Ectodermal cell (in vitro differentiated cells): ENCODE results near the gene TEX261.

Source experiments
- H3K27ac ChIP-seq: 2 replicates; pipeline ENCODE4 v1.7.0; 2013; ENCODE audit warnings: mild to moderate bottlenecking, low read depth, low read length; ENCODE audit not compliant: insufficient read depth, poor library complexity, severe bottlenecking
- H3K27me3 ChIP-seq: 2 replicates; pipeline ENCODE4 v1.7.0; 2013; ENCODE audit warnings: mild to moderate bottlenecking, low read length; ENCODE audit not compliant: insufficient read depth, control insufficient read depth, poor library complexity, severe bottlenecking
- H3K36me3 ChIP-seq: one replicate; pipeline ENCODE4 v1.7.0; 2013; ENCODE audit warnings: low read length; ENCODE audit not compliant: control insufficient read depth, insufficient read depth
- H3K4me1 ChIP-seq: one replicate; pipeline ENCODE4 v1.7.0; 2013; ENCODE audit warnings: low read length; ENCODE audit not compliant: control insufficient read depth, insufficient read depth
- H3K4me3 ChIP-seq: 2 replicates; pipeline ENCODE4 v1.7.0; 2013; ENCODE audit warnings: low read depth, low read length, control low read depth; ENCODE audit not compliant: insufficient read depth
- H3K9me3 ChIP-seq: 2 replicates; pipeline ENCODE4 v1.7.0; 2013; ENCODE audit warnings: mild to moderate bottlenecking, low read length, moderate library complexity; ENCODE audit not compliant: control insufficient read depth
- WGBS, 2 experiments: methylation state at CpG; one replicate each; pipeline ENCODE4 v1.1.7; 2013; ENCODE audit warnings: missing lambda C conversion rate in 2 of 2; 5-methylcytosine and 5-hydroxymethylcytosine counted together

The TEX261 gene

DNA sequence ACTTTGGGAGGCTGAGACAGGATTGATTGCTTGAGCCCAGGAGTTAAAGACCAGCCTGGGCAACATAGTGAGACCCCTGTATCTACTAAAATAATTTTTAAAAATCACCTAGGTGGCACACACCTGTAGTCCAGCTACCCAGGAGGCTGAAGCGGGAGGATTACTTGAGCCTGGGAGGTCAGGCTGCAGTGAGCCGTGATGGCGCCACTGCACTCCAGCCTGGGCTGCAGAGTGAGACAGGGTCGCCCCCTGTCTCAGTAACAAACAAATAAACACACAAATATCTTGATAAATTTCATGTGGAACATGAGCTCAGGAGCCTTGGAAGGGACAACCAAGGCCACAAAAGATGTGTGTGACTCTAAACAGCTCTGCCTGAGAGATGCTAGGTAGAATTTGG, 28.0 kb downstream of the TEX261 start:
- WGBS, 2 experiments = 59 to 70% methylated on average over 4 of the region's 4 CpGs
- Histone ChIP-seq H3K36me3 (no peaks in the 10 kb centered on the region), H3K27me3 (peaks cover 95% of the 10 kb centered on the region)

DNA sequence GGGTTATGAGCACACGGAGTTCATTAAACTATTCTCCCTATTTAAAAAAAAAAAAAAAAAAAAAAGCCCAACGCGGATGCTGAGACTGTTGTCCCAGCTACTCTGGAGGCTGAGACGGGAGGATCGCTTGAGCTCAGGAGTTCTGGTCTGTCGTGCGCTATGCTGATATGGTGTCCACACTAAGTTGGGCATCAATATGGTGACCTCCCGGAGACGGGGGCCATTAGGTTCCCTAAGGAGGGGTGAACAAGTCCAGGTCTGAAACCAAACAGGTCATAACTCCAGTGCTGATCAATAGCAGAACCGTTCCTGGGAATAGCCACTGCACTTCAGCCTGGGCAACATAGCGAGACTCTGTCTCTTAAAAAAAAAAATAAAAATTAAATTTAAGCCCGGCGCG, 29.2 kb downstream of the TEX261 start:
- no peak overlapping the region for H3K27ac ChIP-seq
- H3K4me1 ChIP-seq = no peaks in the 10 kb centered on the region
- no peak overlapping the region for H3K4me3 ChIP-seq
- 71% methylated on average over 14 of the region's 14 CpGs for WGBS, 2 experiments
- no peaks in the 10 kb centered on the region for H3K36me3 ChIP-seq
- H3K27me3 ChIP-seq = peaks cover 83% of the 10 kb centered on the region
- H3K9me3 ChIP-seq = no peaks in the 10 kb centered on the region

More for the DNA sequence above, 28.0 kb downstream of the TEX261 start:
- no peaks in the 10 kb centered on the region for H3K4me1 ChIP-seq
- no peak overlapping the region for H3K27ac ChIP-seq
- H3K4me3 ChIP-seq = no peak overlapping the region
- no peaks in the 10 kb centered on the region for H3K9me3 ChIP-seq

DNA sequence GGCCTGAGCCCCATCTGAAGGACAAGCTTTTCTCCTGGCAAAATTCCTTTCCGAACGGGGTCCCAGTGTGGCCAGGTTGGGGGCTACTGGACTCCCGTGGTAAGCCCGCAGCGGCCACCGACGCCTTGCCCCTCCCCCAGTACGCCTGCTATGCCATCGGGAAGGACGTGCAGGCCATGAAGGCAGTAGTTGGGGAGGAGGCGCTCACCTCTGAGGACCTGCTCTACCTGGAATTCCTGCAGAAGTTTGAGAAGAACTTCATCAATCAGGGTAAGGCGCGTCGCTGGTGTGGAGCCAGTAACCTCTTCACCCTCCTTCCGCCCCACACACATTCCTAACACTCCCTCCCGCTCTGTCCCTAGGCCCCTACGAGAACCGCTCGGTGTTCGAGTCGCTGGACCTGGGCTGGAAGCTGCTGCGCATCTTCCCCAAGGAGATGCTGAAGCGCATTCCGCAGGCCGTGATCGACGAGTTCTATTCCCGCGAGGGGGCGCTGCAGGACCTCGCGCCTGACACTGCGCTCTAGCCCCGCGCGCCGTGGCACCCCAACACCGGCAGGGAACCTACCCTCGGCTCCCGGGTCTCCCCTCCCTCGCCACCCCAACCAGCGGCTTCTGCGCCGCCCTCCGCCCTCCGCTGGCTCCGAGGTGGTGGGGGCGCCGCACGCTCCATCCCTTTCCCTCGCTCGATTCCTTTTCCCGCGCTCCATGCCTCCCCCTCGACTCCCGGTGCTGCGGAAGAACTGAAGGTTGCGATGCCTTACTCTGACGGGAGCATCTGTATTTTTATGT, 29.9 kb downstream of the TEX261 start:
- WGBS, 2 experiments = 6% methylated on average over 57 to 59 of the region's 59 CpGs
- peaks cover 77% of the 10 kb centered on the region for H3K27me3 ChIP-seq
- H3K9me3 ChIP-seq = no peaks in the 10 kb centered on the region
- no peak overlapping the region for H3K27ac ChIP-seq
- no peaks in the 10 kb centered on the region for H3K4me1 ChIP-seq
- peak overlapping the region; percentile 26 for H3K4me3 ChIP-seq
- no peaks in the 10 kb centered on the region for H3K36me3 ChIP-seq

DNA sequence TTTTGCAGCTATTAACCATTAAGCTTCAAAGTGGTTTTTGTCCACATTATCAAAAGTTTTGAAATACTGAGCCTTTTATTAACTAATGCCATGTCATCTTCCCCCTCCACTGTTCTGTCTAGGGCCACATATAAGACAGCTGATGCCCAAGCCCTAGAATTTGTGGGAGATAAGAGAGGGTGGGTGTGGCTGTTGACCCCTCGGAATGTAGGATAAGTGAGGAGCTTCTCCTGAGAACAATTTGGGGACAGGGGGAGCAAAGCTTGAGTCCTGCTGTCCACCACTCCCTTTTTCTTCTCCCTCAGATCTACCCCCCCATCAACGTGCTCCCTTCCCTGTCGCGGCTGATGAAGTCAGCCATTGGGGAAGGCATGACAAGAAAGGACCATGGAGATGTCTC, 30.5 kb downstream of the TEX261 start:
- Histone ChIP-seq H3K27me3 (peaks cover 70% of the 10 kb centered on the region), H3K27ac (no peak overlapping the region), H3K4me1 (no peaks in the 10 kb centered on the region), H3K36me3 (no peaks in the 10 kb centered on the region), H3K9me3 (no peaks in the 10 kb centered on the region), H3K4me3 (no peak overlapping the region)
- WGBS, 2 experiments = 71 to 84% methylated on average over 4 of the region's 4 CpGs

DNA sequence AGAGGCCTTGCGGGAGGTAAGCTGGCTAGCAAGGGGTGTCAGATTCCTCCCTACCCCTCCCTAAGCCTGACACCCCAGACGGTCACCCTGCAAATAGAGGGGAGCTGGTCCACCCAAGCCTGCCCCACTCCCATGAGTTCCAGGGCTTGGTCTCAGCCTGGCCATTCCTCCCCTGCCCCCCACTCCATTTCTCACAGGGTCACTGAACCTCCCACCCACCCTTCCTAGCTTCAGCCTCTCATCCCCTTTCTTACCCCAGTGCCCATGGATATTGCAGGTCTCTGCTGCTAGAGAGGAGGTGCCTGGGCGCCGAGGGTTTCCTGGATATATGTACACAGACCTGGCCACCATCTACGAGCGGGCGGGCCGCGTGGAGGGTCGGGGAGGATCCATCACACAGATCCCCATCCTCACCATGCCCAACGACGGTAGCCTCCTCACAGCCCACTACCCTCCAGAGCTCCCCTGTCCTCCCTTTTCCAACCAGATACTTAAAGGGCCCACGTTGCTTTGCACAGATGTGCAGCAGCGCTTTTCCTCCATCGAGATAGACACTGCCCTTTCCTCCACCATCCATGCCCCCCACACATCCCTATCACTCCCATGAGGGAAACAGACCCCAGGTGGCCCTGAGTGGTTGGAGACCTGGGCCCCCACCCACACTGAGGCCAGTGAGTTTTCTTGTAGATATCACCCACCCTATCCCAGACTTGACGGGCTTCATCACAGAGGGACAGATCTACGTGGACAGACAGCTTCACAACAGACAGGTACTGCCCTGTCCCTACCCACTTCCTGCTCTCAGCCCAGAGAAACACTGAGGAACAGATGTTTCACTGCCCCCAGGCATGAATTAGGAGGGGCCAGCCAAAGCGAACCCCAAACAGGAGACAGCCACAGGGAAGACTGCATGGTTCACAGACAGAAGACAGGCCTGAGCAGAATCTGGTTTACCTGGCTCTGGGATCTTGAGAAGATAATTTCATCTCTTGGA, 31.5 kb downstream of the TEX261 start:
- H3K27me3 ChIP-seq = peaks cover 64% of the 10 kb centered on the region
- no peaks in the 10 kb centered on the region for H3K36me3 ChIP-seq
- no peak overlapping the region for H3K4me3 ChIP-seq
- H3K27ac ChIP-seq = no peak overlapping the region
- no peaks in the 10 kb centered on the region for H3K4me1 ChIP-seq
- H3K9me3 ChIP-seq = no peaks in the 10 kb centered on the region
- WGBS, 2 experiments = 76 to 79% methylated on average over 18 of the region's 18 CpGs

DNA sequence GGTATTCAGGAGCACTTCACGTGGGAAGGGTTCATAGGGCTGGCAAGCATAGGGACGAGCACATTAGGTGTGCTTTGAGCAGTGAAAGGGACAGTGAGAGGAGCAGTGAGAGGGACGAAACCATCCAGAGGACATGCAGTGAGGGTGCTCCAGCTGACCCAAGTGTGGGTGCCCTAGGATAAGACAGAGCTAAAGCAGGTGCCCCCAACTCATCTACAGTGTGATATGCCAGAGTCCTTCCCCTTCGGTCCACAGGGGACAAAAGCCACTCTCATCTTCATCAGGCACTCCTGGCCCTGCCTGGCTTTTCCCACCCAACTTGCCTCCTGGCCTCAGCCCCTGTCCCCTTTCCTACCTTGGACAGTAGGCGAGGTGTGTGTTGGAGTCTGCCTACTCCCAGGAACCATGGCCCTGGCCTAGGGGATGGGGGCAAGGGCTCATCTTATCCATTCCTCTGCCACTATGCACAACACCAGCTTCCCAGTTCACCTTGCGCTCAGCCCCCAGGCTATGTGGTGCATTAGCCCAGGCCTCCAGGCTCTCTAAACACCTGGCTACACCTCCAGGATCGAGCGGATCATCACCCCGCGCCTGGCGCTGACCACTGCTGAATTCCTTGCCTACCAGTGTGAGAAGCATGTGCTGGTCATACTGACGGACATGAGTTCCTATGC, 32.3 kb downstream of the TEX261 start:
- H3K36me3 ChIP-seq = no peaks in the 10 kb centered on the region
- H3K27ac ChIP-seq = no peak overlapping the region
- 83 to 84% methylated on average over 12 of the region's 12 CpGs for WGBS, 2 experiments
- peaks cover 56% of the 10 kb centered on the region for H3K27me3 ChIP-seq
- H3K4me1 ChIP-seq = no peaks in the 10 kb centered on the region
- no peaks in the 10 kb centered on the region for H3K9me3 ChIP-seq
- no peak overlapping the region for H3K4me3 ChIP-seq

DNA sequence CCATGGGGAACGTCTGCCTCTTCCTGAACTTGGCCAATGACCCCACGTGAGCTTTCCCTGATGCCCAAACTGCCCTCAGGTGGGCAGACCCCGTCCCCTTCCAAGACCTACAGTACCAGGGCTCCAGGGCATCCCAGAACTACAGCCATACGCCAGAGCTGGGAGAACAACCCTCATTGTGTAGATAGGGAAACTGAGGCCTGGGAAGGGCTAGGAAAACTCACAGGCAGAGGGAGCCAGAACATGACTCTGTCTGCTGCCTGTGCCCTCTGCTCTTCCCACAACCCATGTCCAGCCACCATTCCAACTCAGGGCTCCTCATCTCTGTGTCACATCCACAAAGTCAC, 33.1 kb downstream of the TEX261 start:
- Histone ChIP-seq H3K9me3 (no peaks in the 10 kb centered on the region), H3K36me3 (no peaks in the 10 kb centered on the region), H3K4me3 (no peak overlapping the region), H3K27ac (no peak overlapping the region), H3K27me3 (peaks cover 48% of the 10 kb centered on the region), H3K4me1 (no peaks in the 10 kb centered on the region)
- WGBS, 2 experiments = 85 to 89% methylated on average over 4 of the region's 4 CpGs

DNA sequence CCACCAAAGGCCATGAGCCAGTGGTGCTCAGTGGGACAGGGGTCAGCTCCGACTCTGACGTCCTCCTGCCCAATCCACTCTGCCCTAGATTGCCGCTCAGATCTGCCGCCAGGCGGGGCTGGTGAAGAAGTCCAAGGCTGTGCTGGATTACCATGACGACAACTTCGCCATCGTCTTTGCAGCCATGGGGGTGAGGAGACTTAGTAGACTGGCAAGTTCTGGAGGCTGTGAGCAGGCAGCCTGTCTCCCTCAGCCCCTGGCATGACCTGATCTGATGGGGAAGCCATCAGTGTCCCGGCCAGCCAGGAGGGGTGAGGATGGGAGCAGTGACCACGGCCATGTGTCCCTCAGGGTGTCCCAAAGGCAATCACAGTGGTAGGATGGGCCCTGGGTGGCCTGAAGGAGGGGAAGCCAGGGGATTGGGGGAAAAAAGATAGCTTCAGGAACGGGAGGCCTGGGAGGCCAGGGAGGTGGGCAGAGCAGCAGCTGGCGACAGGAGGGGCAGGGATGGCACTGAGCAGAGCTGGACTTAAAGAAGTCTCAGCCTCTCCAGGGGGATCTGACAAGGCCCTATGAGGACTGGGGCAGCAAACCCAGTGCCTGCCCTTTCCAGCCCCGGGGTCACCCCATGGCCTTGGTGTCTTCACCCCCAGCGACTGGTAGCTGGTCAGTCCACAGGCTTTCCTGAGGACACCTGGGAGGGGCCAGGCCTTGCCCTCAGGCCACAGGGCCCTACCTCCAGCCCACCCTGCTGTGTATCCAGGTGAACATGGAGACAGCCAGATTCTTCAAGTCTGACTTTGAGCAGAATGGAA, 33.6 kb downstream of the TEX261 start:
- Histone ChIP-seq H3K36me3 (no peaks in the 10 kb centered on the region), H3K27ac (no peak overlapping the region), H3K27me3 (peaks cover 42% of the 10 kb centered on the region), H3K4me1 (no peaks in the 10 kb centered on the region), H3K4me3 (no peak overlapping the region), H3K9me3 (no peaks in the 10 kb centered on the region)
- 86 to 87% methylated on average over 14 of the region's 14 CpGs for WGBS, 2 experiments

DNA sequence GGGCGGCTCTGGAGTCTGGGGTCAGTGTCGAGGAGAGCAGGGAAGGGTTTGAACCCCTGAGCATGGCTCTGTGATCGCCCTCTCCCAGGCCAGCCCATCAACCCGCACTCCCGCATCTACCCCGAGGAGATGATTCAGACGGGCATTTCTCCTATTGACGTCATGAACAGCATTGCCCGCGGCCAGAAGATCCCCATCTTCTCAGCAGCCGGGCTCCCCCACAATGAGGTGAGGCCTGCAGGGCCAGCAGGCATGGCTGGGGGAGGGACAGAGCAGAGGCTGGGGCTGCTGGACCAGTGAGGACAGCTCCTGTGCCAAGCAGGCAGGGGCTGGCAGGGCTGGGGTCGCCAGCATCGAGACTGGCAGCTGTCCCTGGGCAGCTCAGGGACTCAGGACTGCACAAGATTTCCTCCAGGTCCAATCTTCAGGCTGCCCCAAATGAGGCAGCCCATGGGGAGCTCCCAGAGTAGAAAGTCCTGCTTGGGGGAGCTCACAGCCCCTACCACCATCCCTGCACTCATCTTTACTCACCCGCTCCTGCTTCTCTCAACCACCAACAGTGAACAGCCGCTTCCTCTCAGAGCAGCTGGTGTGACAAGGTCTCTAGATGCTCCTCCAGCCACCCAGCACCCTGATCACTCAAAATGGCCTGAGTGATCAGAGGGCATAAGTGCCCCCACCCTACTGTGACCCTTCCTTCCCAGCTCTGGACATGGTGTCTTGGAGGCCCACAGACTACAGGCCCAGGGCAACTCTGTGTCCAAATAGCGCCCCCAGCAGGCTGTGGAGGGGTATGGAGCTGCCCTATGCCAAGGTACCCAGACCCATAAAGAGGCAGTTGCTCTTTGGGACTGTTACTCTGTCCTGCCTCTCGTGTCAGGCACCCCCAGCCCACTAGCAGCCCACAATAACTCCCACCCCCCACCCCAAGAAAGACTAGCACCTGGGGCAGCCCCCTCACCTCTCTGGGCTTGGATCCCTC, 34.5 kb downstream of the TEX261 start:
- no peaks in the 10 kb centered on the region for H3K9me3 ChIP-seq
- H3K36me3 ChIP-seq = no peaks in the 10 kb centered on the region
- H3K4me3 ChIP-seq = no peak overlapping the region
- 87 to 88% methylated on average over 17 of the region's 17 CpGs for WGBS, 2 experiments
- no peak overlapping the region for H3K27ac ChIP-seq
- H3K4me1 ChIP-seq = no peaks in the 10 kb centered on the region
- H3K27me3 ChIP-seq = peaks cover 38% of the 10 kb centered on the region
